Measurements from ENCODE around the gene KCTD1. TPM values are rescaled to one million over a fixed set of nuclear protein-coding genes. Genes with fewer than 3 reads are reported as not detected.

The KCTD1 gene
- 10 to 100 TPM; 33.6 to 42.0 (median 39.4) TPM for total RNA-seq

DNA sequence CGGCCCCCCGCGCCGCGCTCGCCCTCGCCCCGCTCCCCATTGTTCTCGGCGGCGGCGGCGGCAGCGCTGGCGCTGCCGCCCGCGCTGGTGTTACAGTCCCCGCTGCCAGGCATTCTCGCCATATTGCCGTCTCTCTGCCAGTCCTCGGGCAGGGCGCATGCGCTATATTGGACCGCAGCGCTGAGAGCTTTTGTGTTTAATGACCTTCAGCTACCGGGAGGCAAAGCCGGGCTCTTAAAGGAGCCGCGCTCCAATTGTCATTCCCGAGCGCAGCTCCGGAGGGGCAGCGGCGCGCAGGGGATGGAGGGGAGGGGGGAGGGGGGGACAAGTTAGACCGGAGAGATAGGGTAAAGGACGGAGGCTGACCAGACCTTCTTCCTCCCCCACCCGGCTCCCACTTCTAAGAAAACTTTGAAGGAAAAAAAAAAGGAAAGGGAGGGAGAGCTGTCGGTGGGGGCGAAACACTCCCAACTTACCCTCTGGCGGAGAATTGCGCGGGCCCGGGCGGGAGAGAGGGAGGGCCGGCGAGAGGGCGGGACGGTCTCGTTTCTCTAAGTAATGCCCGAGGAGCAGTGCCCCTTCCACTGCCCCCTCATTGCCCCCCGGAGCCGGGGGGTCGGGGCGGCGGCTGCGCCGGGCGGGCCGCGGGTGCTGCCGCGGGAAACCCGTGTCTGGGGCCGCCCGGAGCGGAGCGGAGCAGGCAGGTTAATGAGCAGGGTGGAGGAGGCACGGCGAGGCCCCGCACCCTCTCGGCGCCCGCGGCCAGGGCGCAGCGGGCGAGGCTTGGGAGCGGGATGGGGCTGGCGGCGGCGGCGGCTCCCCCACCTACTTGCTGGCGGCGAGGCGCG is at the start of gene KCTD1:
TSS of gene KCTD1 (minus strand) at position 139 of the 848 bp plus-strand sequence. CDS start at position 122, 17 bp downstream.
- DNase-seq (ENCODE audit: low spot score in 2 of 2): peak; percentile 40 to 65
- H3K27ac ChIP-seq: peak within 1 kb of the TSS; percentile 86 to 98 (median 92)
- WGBS, 2 donors: 0 to 1% methylated on average over 69 to 71 of the region's 88 CpGs
- H3K27me3 ChIP-seq: peaks cover 0 to 9% of the 10 kb centered on the region in 2 donors
- peak in 1 of 2 donors; percentile 9 for TF ChIP-seq POLR2A (IDR thresholded peaks at IDR 0.05)
- TF ChIP-seq, protein P1, sequence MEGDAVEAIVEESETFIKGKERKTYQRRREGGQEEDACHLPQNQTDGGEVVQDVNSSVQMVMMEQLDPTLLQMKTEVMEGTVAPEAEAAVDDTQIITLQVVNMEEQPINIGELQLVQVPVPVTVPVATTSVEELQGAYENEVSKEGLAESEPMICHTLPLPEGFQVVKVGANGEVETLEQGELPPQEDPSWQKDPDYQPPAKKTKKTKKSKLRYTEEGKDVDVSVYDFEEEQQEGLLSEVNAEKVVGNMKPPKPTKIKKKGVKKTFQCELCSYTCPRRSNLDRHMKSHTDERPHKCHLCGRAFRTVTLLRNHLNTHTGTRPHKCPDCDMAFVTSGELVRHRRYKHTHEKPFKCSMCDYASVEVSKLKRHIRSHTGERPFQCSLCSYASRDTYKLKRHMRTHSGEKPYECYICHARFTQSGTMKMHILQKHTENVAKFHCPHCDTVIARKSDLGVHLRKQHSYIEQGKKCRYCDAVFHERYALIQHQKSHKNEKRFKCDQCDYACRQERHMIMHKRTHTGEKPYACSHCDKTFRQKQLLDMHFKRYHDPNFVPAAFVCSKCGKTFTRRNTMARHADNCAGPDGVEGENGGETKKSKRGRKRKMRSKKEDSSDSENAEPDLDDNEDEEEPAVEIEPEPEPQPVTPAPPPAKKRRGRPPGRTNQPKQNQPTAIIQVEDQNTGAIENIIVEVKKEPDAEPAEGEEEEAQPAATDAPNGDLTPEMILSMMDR (IDR thresholded peaks at IDR 0.05): no peak
- TF ChIP-seq EP300 (IDR thresholded peaks at IDR 0.05): peak in 1 of 2 donors; percentile 55
- peak within 1 kb of the TSS; percentile 50 to 78 (median 57) for H3K4me3 ChIP-seq
- H3K4me1 ChIP-seq: peaks cover 0 to 60% (median 8%) of the 10 kb centered on the region in 4 donors
- no peaks in the 10 kb centered on the region for H3K9me3 ChIP-seq
- H3K36me3 ChIP-seq: no peaks in the 10 kb centered on the region

DNA sequence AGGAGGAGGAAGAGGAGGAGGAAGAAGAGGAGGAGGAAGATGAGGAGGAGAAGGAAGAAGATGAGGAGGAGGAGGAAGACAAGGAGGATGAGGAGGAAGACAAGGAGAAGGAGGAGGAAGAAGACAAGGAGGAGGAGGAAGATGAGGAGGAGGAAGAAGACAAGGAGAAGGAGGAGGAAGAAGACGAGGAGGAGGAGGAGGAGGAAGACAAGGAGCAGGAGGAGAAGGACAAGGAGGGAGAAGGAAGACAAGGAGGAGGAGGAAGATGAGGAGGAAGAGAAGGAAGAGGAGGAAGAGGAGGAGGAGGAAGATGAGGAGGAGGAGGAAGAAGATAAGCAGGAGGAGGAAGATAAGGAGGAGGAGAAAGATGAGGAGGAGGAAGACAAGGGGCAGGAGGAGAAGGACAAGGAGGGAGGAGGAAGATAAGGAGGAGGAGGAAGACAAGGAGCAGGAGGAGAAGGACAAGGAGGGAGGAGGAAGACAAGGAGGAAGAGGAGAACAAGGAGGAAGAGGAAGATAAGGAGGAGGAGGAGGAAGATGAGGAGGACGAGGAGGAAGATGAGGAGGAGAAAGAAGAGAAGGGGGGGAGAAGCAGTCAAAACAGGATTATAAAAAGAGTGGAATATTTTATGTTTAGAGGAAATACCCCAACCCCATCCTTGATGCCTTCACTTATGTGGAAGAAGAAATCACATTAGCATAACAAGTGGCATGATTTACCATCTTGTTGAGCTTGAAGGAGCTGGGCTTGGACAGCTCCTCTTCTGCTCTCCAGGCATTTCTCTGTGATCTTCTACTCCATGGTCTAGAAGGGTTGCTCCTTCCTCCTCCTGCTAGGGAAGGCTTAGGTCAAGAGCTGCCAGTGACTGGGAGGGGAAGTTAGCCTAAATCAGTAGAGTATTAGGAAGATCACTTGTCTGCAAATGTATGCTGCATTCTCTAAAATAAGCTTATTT is 45.3 kb upstream of the KCTD1 start:
- no peaks in the 10 kb centered on the region for H3K9me3 ChIP-seq
- TF ChIP-seq, protein P1 (IDR thresholded peaks at IDR 0.05): no peak
- TF ChIP-seq POLR2A (IDR thresholded peaks at IDR 0.05) (no peak), EP300 (IDR thresholded peaks at IDR 0.05) (no peak)
- WGBS, 2 donors: 87 to 89% methylated on average over 2 of the region's 2 CpGs
- no peaks in the 10 kb centered on the region for H3K36me3 ChIP-seq
- no peak overlapping the region for H3K4me3 ChIP-seq
- H3K4me1 ChIP-seq: no peaks in the 10 kb centered on the region
- H3K27me3 ChIP-seq: no peaks in the 10 kb centered on the region
- H3K27ac ChIP-seq: no peak overlapping the region
- no peak for DNase-seq (ENCODE audit: low spot score in 2 of 2)

DNA sequence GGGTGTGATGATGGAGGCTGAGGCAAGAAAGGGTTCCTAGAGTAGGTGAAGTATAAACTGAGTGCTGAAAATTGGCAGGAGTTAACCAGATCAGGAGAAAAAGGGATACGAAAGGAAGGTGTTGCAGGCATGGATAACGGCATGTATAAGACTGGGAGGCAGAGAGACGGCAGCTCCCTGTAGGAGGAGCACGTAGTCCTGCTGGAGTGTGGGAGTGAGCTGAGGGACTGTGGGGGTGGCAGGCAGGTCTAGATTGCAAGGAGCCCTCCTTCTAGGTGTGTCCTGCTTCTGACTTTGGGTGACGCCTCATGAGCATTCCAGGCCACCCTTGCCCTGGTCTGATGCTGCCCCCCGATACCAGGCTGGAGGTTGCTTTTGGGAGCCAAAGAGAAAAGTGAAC is 36.4 kb upstream of the KCTD1 start:
- H3K27me3 ChIP-seq: no peaks in the 10 kb centered on the region
- no peak for DNase-seq (ENCODE audit: low spot score in 2 of 2)
- H3K36me3 ChIP-seq: no peaks in the 10 kb centered on the region
- no peak overlapping the region for H3K4me3 ChIP-seq
- H3K9me3 ChIP-seq: peaks cover 0 to 5% (median 0%) of the 10 kb centered on the region in 4 donors
- WGBS, 2 donors: 91 to 95% methylated on average over 6 of the region's 6 CpGs
- H3K27ac ChIP-seq: no peak overlapping the region
- no peak for TF ChIP-seq POLR2A (IDR thresholded peaks at IDR 0.05)
- TF ChIP-seq, protein P1 (IDR thresholded peaks at IDR 0.05): no peak
- TF ChIP-seq EP300 (IDR thresholded peaks at IDR 0.05): no peak
- H3K4me1 ChIP-seq: peaks cover 0 to 3% (median 0%) of the 10 kb centered on the region in 4 donors

DNA sequence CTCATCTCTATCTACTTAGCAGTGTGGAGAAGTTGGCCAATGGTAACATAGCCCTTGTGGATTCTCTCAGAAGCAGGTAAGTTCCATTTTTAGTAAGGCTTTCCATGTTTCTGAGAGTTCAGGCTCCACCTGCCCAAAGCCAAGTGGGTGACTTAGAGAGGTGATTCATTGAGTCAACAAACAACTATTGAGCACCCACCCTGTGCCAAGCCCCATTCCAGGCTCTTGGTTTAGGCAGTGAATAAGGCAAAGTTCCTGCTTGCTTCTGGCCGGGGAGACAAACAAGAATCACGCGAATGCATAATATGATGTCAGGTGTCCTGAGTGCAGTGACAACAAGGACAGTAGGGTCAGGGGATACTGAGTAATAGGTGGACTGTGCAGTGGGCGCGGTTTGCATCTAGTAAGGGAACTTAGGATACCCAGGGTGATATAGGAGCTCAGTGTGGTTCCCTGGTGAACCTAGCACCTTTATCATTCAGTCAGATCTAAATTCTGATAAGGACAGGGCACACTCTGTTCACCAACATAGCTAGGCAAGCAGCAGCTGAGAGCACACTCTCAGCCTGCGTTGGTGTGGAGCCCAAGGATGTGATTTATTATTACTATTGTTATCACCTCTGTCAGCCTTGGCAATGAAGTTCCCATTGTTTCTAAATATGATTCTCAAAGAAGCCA is 31.7 kb upstream of the KCTD1 start:
- no peak for DNase-seq (ENCODE audit: low spot score in 2 of 2)
- Histone ChIP-seq H3K9me3 (no peaks in the 10 kb centered on the region), H3K27ac (peak overlapping the region in 2 of 4 donors; percentile 31 to 58), H3K4me1 (peaks cover 0 to 10% (median 2%) of the 10 kb centered on the region in 4 donors), H3K27me3 (no peaks in the 10 kb centered on the region), H3K36me3 (no peaks in the 10 kb centered on the region), H3K4me3 (no peak overlapping the region)
- TF ChIP-seq, protein P1 (IDR thresholded peaks at IDR 0.05): no peak
- no peak for TF ChIP-seq POLR2A (IDR thresholded peaks at IDR 0.05)
- TF ChIP-seq EP300 (IDR thresholded peaks at IDR 0.05): no peak
- WGBS, 2 donors: 70 to 75% methylated on average over 6 of the region's 6 CpGs
